ENCODE measurements around the gene ANKRD11. TPM values are rescaled to one million over a fixed set of nuclear protein-coding genes. Genes with fewer than 3 reads are reported as not detected.
A peak's percentile ranks its signal among the peaks of the same experiment; 100 is the strongest.

The ANKRD11 gene
- total RNA-seq, 1 donor from 2014 or later, result 133 TPM

DNA sequence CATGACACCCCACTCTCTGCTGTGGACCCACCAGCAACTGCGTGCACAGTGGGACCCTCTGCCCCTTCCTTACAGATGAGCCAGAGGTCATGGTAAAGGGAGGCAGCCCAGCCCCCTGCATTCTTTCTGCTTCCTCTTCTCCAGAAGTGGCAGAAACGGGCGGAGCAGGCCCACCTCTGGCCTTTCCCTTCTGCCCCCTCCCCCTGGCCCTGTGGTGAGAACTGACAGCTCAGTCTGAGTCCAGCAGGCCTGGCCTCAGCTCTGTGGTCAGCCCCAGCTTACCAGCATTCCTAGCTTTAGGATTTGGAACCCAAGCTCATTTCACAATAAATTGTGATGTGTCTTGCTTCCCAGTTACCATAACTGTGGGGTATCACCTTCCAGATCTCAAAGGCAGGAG, 4.8 kb upstream of the ANKRD11 start:
- Histone ChIP-seq H3K4me3 (ENCODE audit: low read depth, low read length) (no peak overlapping the region), H3K36me3 (ENCODE audit: control insufficient read depth, insufficient read depth, low read length) (no peaks in the 10 kb centered on the region), H3K27me3 (ENCODE audit: control insufficient read depth, insufficient read depth, low read length) (no peaks in the 10 kb centered on the region)
- DNase-seq (ENCODE audit: low read depth), result no peak
- TF ChIP-seq, protein P1, sequence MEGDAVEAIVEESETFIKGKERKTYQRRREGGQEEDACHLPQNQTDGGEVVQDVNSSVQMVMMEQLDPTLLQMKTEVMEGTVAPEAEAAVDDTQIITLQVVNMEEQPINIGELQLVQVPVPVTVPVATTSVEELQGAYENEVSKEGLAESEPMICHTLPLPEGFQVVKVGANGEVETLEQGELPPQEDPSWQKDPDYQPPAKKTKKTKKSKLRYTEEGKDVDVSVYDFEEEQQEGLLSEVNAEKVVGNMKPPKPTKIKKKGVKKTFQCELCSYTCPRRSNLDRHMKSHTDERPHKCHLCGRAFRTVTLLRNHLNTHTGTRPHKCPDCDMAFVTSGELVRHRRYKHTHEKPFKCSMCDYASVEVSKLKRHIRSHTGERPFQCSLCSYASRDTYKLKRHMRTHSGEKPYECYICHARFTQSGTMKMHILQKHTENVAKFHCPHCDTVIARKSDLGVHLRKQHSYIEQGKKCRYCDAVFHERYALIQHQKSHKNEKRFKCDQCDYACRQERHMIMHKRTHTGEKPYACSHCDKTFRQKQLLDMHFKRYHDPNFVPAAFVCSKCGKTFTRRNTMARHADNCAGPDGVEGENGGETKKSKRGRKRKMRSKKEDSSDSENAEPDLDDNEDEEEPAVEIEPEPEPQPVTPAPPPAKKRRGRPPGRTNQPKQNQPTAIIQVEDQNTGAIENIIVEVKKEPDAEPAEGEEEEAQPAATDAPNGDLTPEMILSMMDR (IDR thresholded peaks at IDR 0.05; ENCODE audit: insufficient read depth, low read length, poor library complexity, severe bottlenecking), result no peak

DNA sequence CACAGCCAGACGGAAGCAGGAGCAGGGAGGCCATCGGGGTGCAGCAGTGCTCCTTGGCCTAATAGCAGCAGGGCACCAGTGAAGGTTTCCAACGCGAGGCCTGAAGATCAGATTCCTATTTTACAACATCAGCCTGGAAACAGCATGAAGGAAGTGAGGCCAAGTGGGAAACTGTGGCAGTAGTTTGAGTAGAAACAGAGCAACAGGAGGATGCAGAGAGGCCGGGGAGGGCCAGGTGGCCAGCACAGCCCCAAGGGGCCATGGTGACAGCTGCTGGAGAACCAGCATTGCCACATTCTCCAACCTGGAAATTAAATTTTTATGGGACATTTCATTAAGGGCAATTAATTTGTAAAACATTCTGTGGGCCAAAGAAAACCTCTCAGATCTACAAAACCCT, 3.4 kb upstream of the ANKRD11 start:
- no peaks in the 10 kb centered on the region for H3K36me3 ChIP-seq (ENCODE audit: control insufficient read depth, insufficient read depth, low read length)
- TF ChIP-seq, protein P1 (IDR thresholded peaks at IDR 0.05; ENCODE audit: insufficient read depth, low read length, poor library complexity, severe bottlenecking), result no peak
- no peaks in the 10 kb centered on the region for H3K27me3 ChIP-seq (ENCODE audit: control insufficient read depth, insufficient read depth, low read length)
- no peak overlapping the region for H3K4me3 ChIP-seq (ENCODE audit: low read depth, low read length)
- no peak for DNase-seq (ENCODE audit: low read depth)

DNA sequence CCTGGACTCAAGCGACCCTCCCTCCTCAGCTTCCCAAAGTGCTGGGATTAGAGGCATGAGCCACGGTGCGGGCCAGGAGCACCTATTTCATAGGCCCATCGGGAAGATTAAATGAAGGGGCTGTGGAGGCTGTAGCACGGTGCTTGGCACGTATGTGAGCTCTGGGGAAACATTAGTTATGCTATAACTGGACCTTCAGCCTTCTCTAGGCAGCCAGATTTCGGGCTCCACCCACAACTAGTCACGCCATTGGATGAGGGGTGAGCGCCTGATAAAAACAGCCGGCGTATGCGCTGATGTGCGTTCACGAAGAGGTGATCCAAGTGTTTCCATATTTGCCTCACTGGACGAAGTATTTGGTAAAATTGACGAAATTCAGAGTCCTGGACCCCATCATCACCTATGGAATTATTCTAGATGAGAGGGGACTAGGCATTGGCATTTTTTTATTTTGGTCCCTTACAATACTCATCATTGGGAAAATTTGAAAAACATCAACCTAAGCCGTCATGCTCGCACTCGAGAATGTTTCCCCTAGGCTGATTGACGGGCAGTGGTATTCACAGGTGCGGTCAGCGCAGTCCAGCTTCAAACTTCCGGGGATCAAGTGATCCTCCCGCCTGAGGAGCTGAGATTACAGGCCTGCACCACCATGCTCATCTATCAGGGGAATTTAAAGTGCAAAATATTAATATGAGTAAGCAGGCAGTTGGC, 1.8 kb upstream of the ANKRD11 start:
- H3K36me3 ChIP-seq (ENCODE audit: control insufficient read depth, insufficient read depth, low read length), result no peaks in the 10 kb centered on the region
- peak overlapping the region; percentile 79 for H3K4me3 ChIP-seq (ENCODE audit: low read depth, low read length)
- no peak for DNase-seq (ENCODE audit: low read depth)
- TF ChIP-seq, protein P1 (IDR thresholded peaks at IDR 0.05; ENCODE audit: insufficient read depth, low read length, poor library complexity, severe bottlenecking), result no peak
- H3K27me3 ChIP-seq (ENCODE audit: control insufficient read depth, insufficient read depth, low read length), result no peaks in the 10 kb centered on the region

DNA sequence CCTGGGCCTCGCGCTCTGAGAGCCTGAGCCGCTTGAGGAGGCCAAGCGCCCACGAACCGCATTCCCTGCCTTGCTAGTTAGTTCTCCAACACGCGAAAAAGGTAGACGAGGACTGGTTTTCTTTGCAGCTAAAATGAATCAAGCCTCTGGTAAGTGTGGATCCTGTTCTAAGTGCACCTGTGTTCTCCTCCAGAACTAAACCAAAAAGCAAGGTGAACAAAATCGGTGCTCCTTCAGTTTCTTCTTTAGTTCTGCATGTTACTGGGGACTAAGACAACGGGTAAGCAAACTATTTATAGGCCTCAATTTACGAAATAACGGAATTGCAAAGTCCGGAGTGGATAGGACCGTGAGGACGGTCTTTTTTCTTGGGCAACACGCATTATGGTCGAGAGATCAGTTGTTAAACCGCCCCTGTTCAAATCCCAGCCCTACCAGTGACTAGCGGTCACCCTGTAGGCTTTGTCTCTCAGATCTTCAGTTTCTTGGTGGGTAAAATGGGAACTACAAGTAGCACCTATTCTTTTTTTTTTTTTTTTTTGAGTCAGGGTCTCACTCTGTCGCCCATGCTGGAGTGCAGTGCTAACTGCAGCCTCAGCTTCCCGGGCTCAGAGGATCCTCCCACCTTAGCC, 993 bp upstream of the ANKRD11 start:
- H3K27me3 ChIP-seq (ENCODE audit: control insufficient read depth, insufficient read depth, low read length), result no peaks in the 10 kb centered on the region
- TF ChIP-seq, protein P1 (IDR thresholded peaks at IDR 0.05; ENCODE audit: insufficient read depth, low read length, poor library complexity, severe bottlenecking), result peak; percentile 13

DNA sequence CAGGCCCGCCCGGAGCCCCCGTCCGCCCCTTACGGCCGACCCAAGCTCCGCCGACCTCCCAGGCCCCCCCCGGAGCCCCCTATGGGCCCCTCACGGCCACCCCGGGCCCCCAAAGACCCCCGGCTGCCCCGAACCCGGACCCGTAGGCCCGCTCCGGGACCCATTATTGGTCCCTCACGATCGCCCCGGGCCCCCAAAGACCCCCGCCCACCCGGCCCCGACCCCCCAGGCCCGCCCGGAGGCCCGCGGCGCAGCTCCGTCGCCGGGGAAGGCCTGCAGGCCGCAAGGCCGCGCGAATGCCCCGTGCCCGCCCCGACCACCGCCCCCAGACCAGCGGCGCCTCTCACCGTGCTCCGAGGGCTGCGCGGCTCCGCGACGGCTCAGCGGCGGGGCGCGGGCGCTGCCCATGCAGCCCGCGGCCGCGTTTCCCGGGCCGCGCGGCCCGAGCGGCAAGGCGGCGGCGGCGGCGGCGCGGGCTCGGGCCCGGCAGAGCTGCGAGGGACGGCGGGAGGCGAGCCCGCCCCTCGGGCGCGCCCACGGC, 393 bp downstream of the ANKRD11 start:
- Histone ChIP-seq H3K4me3 (ENCODE audit: low read depth, low read length) (peak overlapping the region; percentile 78), H3K36me3 (ENCODE audit: control insufficient read depth, insufficient read depth, low read length) (no peaks in the 10 kb centered on the region), H3K27me3 (ENCODE audit: control insufficient read depth, insufficient read depth, low read length) (no peaks in the 10 kb centered on the region)
- TF ChIP-seq, protein P1 (IDR thresholded peaks at IDR 0.05; ENCODE audit: insufficient read depth, low read length, poor library complexity, severe bottlenecking), result no peak
- no peak for DNase-seq (ENCODE audit: low read depth)

More for the DNA sequence above, 993 bp upstream of the ANKRD11 start:
- peak overlapping the region; percentile 79 for H3K4me3 ChIP-seq (ENCODE audit: low read depth, low read length)
- no peak for DNase-seq (ENCODE audit: low read depth)
- H3K36me3 ChIP-seq (ENCODE audit: control insufficient read depth, insufficient read depth, low read length), result no peaks in the 10 kb centered on the region

All from kidney epithelial cell (primary cell).